ENCODE measurements around the gene PCGF1. TPM values are rescaled to one million over a fixed set of nuclear protein-coding genes. Genes with fewer than 3 reads are reported as not detected.
"Not testable (repeated sequence)": the region's sequence is repeated elsewhere in the genome, so short reads cannot be mapped to it uniquely, and the experiment has no call there.

Gene PCGF1
- total and polyA plus RNA-seq, 2 of the 4 experiments (the other 2 are of a cell fraction) = 23.4 to 31.4 TPM

DNA sequence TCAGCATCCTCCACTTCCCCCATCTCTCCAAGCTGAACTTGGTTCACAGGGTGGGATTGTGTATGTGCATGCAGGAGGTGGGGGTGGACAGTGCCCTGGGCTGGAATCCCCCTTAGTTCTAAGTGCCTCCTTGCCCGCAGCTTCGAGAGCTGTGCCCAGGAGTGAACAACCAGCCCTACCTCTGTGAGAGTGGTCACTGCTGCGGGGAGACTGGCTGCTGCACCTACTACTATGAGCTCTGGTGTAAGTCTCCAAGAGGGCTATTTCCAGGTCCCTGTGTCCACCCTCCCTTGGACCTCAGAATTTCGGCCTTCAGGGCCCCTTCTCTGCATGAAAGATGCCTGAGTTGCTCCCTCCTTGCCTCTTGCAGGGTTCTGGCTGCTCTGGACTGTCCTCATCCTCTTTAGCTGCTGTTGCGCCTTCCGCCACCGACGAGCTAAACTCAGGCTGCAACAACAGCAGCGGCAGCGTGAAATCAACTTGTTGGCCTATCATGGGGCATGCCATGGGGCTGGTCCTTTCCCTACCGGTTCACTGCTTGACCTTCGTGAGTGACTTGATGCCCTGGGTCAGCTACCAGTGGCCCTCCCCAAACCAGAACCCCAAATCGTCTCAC is 47.9 kb downstream of the PCGF1 start:
- H2BK15ac ChIP-seq (ENCODE audit: low read depth, low read length); H4K20me1 ChIP-seq (ENCODE audit: insufficient read depth, low read length); H3K27ac ChIP-seq (ENCODE audit: insufficient read depth, low read length); DNase-seq; H2BK20ac ChIP-seq (ENCODE audit: low read depth, low read length); H3K9me3 ChIP-seq (ENCODE audit: control insufficient read depth, insufficient read depth, low read length); H3K4me3 ChIP-seq (ENCODE audit: insufficient read depth, low read depth, low read length); H3K9me1 ChIP-seq (ENCODE audit: insufficient read depth, low read length); in situ Hi-C loops (cut with MboI; ENCODE audit: low sequenced_read_pairs); H3K14ac ChIP-seq (replicated peaks; ENCODE audit: low read depth, low read length); ATAC-seq (ENCODE audit: low read depth); H3K18ac ChIP-seq (ENCODE audit: low read depth, low read length); H4K91ac ChIP-seq (ENCODE audit: insufficient read depth, low read depth, low read length); H2BK120ac ChIP-seq (ENCODE audit: low read depth, low read length); H3K27me3 ChIP-seq (ENCODE audit: control insufficient read depth, insufficient read depth, low read length); BruUV-seq (replicated peaks); H3K56ac ChIP-seq (ENCODE audit: extremely low read depth, insufficient read depth, low read length); CTCF ChIA-PET; POLR2A ChIA-PET (ENCODE audit: unreplicated experiment); H2AFZ ChIP-seq (replicated peaks; ENCODE audit: low read length, poor library complexity); dilution Hi-C loops (cut with HindIII; ENCODE audit: low sequenced_read_pairs, unreplicated experiment); H2BK5ac ChIP-seq (ENCODE audit: low read depth, low read length, poor library complexity, severe bottlenecking); intact Hi-C loops (cut with micrococcal nuclease): not testable (repeated sequence)
- Histone ChIP-seq H3K4ac (ENCODE audit: low read depth, low read length) (peak overlapping the region; percentile 43; the same call in 1 of the 2 replicates), H3K79me1 (ENCODE audit: low read depth in 1 of 2, low read length in 2 of 2) (peaks cover 18 to 60% of the 10 kb centered on the region in 2 experiments), H3K23ac (ENCODE audit: low read depth, low read length) (peak overlapping the region; percentile 12; the same call in 1 of the 2 replicates), H3K4me1 (ENCODE audit: control insufficient read depth, insufficient read depth, low read length) (peaks cover 13% of the 10 kb centered on the region), H4K5ac (ENCODE audit: low read depth, low read length) (peak overlapping the region; percentile 11; the same call in 1 of the 2 replicates), H3K36me3 (ENCODE audit: control insufficient read depth, insufficient read depth, low read length) (peaks cover 21% of the 10 kb centered on the region), H3K9ac (ENCODE audit: low read depth, low read length) (0 out of 2 replicates have a peak overlapping the region, but pooled peaks have one; percentile 13), H2AK9ac (replicated peaks; ENCODE audit: low read depth, low read length, poor library complexity) (peak overlapping the region; percentile 44), H4K8ac (ENCODE audit: low read depth in 2 of 2, low read length in 2 of 2) (peak overlapping the region in 1 of 2 experiments; percentile 95; a peak in 1 of 4 replicates), H2AK5ac (ENCODE audit: low read depth, low read length) (peak overlapping the region; percentile 62; the same call in 1 of the 2 replicates), H3K4me2 (ENCODE audit: low read depth, low read length) (peak overlapping the region; percentile 31; the same call in 1 of the 2 replicates)
- 93% methylated on average over 9 of the region's 13 CpGs; no CpG with 5 or more reads in 1 of the 2 experiments for whole genome bisulfite sequencing, 2 experiments (ENCODE audit: extremely low coverage in 2 of 2, insufficient read length in 1 of 2)
